ENCODE data around the gene EXOC5.

The EXOC5 gene

DNA sequence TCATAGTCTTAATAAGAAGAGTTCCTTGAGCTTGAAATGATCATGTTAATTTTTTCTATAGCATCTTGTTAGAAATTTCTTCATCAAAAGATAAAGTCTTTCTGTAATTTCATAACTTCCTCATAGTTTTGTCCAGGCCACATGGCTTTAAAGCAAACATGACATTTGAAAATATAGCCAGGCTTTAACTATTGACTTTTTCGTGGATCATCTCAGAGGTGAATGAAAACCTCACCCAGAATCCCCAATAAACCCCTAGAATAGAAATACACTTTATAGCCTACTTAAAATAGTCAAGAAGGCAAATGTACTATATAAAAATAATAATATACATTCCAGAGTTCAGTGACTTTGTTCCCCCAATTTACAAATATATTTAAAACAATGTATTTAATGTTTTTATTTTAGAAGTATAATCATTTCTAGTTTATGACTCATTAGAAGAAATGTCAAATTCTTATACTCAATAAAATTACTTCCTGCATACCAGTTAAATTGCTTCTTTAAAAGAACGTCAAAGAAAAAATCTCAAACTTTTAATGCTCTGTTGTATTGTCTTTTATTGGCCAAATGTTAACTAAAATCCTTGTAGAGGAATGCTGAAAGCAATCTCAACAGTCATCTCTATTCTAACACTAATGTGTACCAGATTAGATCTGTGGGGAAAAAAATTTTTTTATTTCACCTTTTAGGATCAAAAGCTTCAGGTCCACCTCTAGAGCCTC, 21.6 kb downstream of the EXOC5 start (continued):
- TF ChIP-seq WT1 (tag by site-specific recombination; IDR thresholded peaks at IDR 0.05): no peak

GRCh38 chr14:57245941-57246340, 22.8 kb downstream of the EXOC5 start:
- Histone ChIP-seq H3K9me3 (ENCODE audit: control insufficient read depth, insufficient read depth, low read depth, low read length) (no peaks in the 10 kb centered on the region), H3K4me1 (ENCODE audit: control insufficient read depth, insufficient read depth, low read length) (no peaks in the 10 kb centered on the region; the same call in 1 of the 2 replicates), H3K36me3 (ENCODE audit: control insufficient read depth in 2 of 2, insufficient read depth in 1 of 2, low read length in 2 of 2) (peaks cover 14 to 32% of the 10 kb centered on the region in 2 experiments), H3K27ac (ENCODE audit: extremely low read depth, low read depth, low read length) (no peak overlapping the region), H3K4me3 (ENCODE audit: low read depth, low read length) (no peak overlapping the region)
- TF ChIP-seq ZNF146 (tag by site-specific recombination; IDR thresholded peaks at IDR 0.05) (no peak), ZNF585B (tag by site-specific recombination; IDR thresholded peaks at IDR 0.05) (no peak), ZNF792 (tag by site-specific recombination; IDR thresholded peaks at IDR 0.05) (no peak), ZNF501 (tag by site-specific recombination; IDR thresholded peaks at IDR 0.05) (no peak), ZNF394 (tag by site-specific recombination; IDR thresholded peaks at IDR 0.05; ENCODE audit: borderline replicate concordance) (no peak), ZNF555 (tag by site-specific recombination; conservative IDR thresholded peaks at IDR 0.05) (no peak), ZNF184 (tag by site-specific recombination; IDR thresholded peaks at IDR 0.05) (no peak), HOXC10 (CRISPR knock-in tag; IDR thresholded peaks at IDR 0.05) (no peak), ZBTB7A (tag by site-specific recombination; IDR thresholded peaks at IDR 0.05; ENCODE audit: low read depth) (no peak), ZNF324 (tag by site-specific recombination; IDR thresholded peaks at IDR 0.05) (no peak), ZNF626 (tag by site-specific recombination; IDR thresholded peaks at IDR 0.05) (no peak), ZNF768 (tag by site-specific recombination; IDR thresholded peaks at IDR 0.05) (no peak), GLI4 (tag by site-specific recombination; IDR thresholded peaks at IDR 0.05) (no peak), OVOL3 (tag by site-specific recombination; IDR thresholded peaks at IDR 0.05) (no peak), ZNF398 (tag by site-specific recombination; IDR thresholded peaks at IDR 0.05) (no peak)
- TF ChIP-seq, protein P1, sequence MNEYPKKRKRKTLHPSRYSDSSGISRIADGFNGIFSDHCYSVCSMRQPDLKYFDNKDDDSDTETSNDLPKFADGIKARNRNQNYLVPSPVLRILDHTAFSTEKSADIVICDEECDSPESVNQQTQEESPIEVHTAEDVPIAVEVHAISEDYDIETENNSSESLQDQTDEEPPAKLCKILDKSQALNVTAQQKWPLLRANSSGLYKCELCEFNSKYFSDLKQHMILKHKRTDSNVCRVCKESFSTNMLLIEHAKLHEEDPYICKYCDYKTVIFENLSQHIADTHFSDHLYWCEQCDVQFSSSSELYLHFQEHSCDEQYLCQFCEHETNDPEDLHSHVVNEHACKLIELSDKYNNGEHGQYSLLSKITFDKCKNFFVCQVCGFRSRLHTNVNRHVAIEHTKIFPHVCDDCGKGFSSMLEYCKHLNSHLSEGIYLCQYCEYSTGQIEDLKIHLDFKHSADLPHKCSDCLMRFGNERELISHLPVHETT (tag by site-specific recombination; IDR thresholded peaks at IDR 0.05): no peak
- TF ChIP-seq, protein P2, sequence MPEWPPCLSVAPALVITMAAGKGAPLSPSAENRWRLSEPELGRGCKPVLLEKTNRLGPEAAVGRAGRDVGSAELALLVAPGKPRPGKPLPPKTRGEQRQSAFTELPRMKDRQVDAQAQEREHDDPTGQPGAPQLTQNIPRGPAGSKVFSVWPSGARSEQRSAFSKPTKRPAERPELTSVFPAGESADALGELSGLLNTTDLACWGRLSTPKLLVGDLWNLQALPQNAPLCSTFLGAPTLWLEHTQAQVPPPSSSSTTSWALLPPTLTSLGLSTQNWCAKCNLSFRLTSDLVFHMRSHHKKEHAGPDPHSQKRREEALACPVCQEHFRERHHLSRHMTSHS (tag by site-specific recombination; IDR thresholded peaks at IDR 0.05): no peak
- ChIA-PET CTCF (no interaction called here), POLR2A (interaction anchor here (0.6 kb wide), 1 partner anchor 8 kb away, joined by 3 read pairs; no protein-coding TSS in a partner anchor)

DNA sequence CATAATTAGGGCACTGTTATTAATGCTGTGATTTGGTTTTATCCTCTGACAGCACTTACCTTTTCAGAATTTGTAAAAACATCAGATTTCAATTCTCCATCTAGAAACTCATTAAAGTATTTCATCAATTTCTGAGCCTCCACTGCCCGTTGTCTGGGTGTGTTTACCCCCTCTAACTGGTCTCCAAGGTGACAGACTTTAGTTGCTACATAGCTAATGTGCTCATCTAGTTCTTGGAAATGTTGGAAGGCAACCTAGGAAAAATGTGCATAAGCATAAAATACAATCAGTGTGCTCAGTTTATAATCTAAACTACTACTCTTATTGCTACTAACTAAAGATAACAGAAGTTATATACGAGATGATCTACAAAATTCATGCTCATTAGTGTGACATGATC, 24.6 kb downstream of the EXOC5 start:
- Histone ChIP-seq H3K9me3 (ENCODE audit: control insufficient read depth, insufficient read depth, low read depth, low read length) (no peaks in the 10 kb centered on the region), H3K4me1 (ENCODE audit: control insufficient read depth, insufficient read depth, low read length) (no peaks in the 10 kb centered on the region; the same call in 1 of the 2 replicates), H3K27ac (ENCODE audit: extremely low read depth, low read depth, low read length) (no peak overlapping the region), H3K36me3 (ENCODE audit: control insufficient read depth in 2 of 2, insufficient read depth in 1 of 2, low read length in 2 of 2) (peaks cover 14 to 37% of the 10 kb centered on the region in 2 experiments), H3K4me3 (ENCODE audit: low read depth, low read length) (no peak overlapping the region)
- TF ChIP-seq, protein P3, sequence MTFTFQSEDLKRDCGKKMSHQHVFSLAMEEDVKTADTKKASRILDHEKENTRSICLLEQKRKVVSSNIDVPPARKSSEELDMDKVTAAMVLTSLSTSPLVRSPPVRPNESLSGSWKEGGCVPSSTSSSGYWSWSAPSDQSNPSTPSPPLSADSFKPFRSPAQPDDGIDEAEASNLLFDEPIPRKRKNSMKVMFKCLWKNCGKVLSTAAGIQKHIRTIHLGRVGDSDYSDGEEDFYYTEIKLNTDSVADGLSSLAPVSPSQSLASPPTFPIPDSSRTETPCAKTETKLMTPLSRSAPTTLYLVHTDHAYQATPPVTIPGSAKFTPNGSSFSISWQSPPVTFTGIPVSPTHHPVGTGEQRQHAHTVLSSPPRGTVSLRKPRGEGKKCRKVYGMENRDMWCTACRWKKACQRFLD (tag by site-specific recombination; IDR thresholded peaks at IDR 0.05): no peak
- TF ChIP-seq ZNF335 (tag by site-specific recombination; conservative IDR thresholded peaks at IDR 0.05) (no peak), PRDM1 (tag by site-specific recombination; IDR thresholded peaks at IDR 0.05) (no peak), ZIC2 (tag by site-specific recombination; IDR thresholded peaks at IDR 0.05) (no peak), ZNF510 (tag by site-specific recombination; IDR thresholded peaks at IDR 0.05; ENCODE audit: insufficient replicate concordance) (no peak), ZNF394 (tag by site-specific recombination; IDR thresholded peaks at IDR 0.05; ENCODE audit: borderline replicate concordance) (no peak), ZNF660 (tag by site-specific recombination; IDR thresholded peaks at IDR 0.05) (no peak), TRIM28 (IDR thresholded peaks at IDR 0.05; ENCODE audit: borderline replicate concordance, low read length) (no peak), PRDM4 (tag by site-specific recombination; IDR thresholded peaks at IDR 0.05) (no peak)
- CTCF ChIA-PET: interaction anchor here (0.6 kb wide), 1 partner anchor 9 kb away, joined by 4 read pairs; no protein-coding TSS in a partner anchor
- POLR2A ChIA-PET: interaction anchor here (0.7 kb wide), 1 partner anchor 11 kb away, joined by 3 read pairs; no protein-coding TSS in a partner anchor

All from HEK293 (cell line).